ENCODE results near the gene BAIAP2.

DNA sequence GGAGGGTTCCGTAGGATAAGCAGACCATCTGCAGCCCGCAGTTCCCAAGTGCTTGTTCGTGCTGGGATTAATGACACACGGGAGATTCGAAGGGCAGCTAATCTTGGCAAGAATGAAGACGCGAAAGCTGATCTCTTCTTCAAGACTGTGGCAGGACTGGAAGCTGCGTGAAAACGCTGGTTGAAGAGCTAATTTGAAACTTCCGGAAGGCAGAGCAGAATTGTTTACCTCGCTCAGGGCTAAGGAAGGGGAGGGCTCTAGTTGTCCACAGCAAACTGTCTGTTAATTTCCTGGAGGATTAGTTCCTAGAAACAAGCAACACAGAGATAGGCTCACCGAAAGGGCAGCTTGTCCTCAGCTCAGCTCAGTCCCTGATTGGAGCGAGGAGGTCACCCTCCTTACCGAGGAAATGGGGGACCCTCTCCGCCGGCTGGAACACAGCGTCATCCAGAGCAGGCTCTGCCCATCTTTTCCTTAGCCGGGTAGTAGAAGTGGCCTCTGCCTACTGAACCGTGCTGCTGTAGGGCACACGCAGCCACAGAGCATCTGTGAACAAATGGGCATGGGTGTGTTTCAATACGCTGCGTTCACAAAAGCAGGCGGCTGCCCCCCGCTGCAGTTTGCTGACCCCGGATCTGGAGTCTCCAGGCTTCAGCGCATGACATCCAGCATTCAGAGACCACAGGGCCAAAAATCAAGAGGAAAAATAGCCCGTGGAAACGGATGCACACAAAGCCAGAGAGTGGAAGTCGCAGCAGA lies 16.7 kb upstream of the BAIAP2 start:
- TF ChIP-seq POLR2A (IDR thresholded peaks at IDR 0.05; ENCODE audit: low read depth, low read length) (no peak), YY1 (IDR thresholded peaks at IDR 0.05; ENCODE audit: low read depth, low read length) (no peak)
- TF ChIP-seq, protein P1, sequence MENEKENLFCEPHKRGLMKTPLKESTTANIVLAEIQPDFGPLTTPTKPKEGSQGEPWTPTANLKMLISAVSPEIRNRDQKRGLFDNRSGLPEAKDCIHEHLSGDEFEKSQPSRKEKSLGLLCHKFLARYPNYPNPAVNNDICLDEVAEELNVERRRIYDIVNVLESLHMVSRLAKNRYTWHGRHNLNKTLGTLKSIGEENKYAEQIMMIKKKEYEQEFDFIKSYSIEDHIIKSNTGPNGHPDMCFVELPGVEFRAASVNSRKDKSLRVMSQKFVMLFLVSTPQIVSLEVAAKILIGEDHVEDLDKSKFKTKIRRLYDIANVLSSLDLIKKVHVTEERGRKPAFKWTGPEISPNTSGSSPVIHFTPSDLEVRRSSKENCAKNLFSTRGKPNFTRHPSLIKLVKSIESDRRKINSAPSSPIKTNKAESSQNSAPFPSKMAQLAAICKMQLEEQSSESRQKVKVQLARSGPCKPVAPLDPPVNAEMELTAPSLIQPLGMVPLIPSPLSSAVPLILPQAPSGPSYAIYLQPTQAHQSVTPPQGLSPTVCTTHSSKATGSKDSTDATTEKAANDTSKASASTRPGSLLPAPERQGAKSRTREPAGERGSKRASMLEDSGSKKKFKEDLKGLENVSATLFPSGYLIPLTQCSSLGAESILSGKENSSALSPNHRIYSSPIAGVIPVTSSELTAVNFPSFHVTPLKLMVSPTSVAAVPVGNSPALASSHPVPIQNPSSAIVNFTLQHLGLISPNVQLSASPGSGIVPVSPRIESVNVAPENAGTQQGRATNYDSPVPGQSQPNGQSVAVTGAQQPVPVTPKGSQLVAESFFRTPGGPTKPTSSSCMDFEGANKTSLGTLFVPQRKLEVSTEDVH (IDR thresholded peaks at IDR 0.05; ENCODE audit: low read depth, partially characterized antibody): no peak
- TF ChIP-seq, protein P2, sequence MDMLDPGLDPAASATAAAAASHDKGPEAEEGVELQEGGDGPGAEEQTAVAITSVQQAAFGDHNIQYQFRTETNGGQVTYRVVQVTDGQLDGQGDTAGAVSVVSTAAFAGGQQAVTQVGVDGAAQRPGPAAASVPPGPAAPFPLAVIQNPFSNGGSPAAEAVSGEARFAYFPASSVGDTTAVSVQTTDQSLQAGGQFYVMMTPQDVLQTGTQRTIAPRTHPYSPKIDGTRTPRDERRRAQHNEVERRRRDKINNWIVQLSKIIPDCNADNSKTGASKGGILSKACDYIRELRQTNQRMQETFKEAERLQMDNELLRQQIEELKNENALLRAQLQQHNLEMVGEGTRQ (IDR thresholded peaks at IDR 0.05; ENCODE audit: borderline replicate concordance, low read depth, low read length): no peak
